GOT3 (cell line): Measurements from ENCODE around the gene TRMT2A.

Experiments
- DNase-seq: peaks from one replicate; lab custom pipeline; 2025; ENCODE audit warnings: mixed read lengths; lab: John Stamatoyannopoulos, UW

TRMT2A gene

GRCh38 chr22:20149257-20150250, 32.5 kb upstream of the TRMT2A start:
- no peak for DNase-seq

DNA sequence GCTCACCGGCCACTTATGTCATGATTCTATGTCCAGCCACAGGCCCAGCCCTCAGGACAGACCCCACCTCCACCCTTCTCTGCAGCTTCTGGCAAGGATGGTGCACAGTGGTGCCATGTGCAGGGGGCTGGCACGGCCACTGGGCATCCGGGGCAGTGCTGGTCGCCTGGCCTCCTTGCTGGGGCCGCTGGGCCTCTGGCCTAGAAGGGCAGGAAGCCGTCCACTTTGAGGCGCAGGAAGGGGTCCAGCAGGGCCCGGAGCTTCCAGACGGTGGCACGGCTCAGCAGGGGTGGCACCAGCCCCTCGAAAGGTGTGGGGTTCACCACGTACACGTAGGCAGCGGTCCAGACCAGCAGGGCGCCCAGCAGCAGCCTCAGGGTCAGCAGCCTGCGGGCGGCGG, 31.4 kb upstream of the TRMT2A start:
- no peak for DNase-seq

DNA sequence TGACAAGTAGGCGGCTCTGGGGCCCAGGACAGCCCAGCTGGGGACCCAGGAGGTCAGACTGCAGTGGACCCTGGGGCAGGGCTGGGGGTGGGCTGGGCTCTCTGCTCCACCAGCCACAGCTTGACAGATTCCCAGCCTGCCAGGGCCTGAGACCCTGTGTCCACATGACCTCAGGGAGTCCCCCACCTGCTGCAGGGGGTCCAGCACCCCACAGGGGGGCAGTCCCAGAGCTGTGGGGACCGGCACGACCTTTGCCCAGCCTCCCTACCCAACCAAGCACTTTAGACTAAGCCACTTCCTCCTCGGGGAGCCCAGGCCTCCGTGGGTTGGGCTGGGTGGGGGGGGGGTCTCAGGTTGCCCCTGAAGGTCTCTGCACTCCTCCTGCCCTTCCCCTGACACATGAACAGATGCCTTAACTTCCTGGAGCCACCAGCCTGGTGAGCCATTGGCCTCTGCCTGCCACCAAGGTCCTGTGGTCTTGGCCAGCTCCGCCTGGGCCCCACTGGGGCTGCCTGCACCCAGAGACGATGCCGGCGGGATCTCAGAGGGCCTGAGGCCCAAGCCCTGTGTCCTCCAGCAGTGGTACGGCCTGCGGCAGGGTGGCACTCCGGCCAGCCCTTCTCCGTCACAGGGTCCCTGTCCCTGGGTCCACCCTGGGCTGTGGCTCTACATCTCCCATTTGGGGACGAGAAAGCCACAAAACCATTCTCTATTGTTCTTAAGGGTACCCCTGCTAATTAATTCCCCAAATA, 30.4 kb upstream of the TRMT2A start:
- no peak for DNase-seq

- DNase-seq, result no peak
Measured at GRCh38 chr22:20146777-20147176, 29.8 kb upstream of the TRMT2A start.

DNA sequence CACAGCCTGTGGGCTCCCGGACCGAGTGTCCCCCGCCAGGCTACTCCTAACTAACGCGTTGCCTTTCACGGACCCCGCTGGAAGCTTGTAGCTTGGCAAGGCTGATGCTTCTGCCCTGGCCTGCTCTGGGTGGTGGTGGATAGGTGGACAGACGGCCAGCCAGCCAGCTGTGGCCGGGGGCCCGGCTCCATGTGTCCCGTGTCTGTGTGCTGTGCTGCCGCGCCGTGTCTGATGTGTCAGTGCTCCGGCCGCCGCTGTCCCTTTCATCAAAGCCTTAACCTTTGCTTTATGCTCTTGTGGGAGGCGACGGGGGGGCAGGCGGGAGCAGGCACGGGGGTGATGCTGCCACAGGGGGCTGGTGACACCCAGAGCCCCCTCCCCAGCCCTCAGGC, 28.8 kb upstream of the TRMT2A start:
- no peak for DNase-seq

DNA sequence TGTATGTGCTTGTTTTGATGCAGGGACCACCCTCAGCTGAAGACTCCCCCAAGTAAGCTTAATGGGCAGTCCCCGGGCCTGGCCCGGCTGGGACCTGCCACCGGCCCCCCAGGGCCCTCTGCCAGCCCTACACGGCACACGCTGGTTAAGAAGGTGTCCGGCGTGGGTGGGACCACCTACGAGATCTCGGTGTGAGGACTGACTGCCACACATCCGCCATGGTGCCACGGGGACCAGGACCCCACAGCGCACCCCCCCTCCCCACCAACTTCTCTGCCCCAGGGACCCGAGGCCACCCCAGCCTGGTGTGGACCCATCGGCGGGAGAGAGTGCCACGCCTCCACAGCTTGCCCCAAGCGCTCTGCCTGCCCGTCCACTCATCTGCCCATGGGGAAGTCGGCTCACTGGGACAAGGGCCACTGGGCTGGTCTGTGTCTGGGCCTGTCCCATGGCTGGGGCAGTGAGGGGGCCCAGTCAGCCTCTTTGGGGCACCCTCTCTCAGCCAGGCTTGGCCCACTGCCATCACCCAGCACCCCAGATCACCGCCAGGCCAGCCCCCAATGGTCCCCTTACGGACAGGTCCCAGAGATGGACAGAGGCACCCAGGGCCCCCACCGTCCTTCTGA, 28.3 kb upstream of the TRMT2A start:
- DNase-seq, result no peak

DNA sequence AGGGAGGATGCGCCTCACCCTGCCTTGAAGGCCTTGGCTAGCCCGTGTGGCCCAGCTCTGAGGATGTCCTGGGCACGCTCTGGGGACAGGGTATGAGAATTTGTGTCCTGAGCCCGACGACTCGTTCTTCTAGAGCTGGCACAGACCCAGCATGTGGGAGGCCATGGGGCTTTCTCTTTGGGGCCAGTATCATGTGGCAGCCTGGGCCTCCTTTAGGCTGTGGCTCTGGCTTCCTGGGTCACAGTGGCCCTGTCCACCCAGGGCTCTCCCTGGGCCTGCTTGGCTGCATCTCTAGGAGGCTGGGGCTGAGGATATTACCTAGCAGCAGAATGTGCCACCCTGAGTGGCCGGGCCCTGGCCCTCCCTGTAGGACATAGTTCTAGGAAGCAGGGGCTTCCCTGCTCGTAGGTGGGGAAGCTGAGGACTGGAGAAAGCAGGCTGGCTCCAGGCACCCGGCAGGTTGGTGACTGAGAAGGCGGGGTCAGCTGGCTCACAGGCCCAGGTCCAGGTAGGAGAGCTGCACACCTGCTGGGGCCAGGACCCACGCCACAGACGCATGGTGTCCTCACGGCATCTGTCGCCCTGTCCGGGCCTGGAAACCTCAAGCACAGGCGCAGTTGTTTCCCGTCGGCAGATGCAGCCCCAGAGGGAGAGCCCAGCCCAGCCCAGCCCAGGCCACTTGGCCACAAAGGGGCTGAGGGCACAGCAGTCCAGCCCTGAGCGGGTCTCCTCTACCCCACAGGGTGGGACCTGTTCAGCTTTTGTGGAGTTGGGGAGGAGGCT, 27.0 kb upstream of the TRMT2A start:
- no peak for DNase-seq

DNA sequence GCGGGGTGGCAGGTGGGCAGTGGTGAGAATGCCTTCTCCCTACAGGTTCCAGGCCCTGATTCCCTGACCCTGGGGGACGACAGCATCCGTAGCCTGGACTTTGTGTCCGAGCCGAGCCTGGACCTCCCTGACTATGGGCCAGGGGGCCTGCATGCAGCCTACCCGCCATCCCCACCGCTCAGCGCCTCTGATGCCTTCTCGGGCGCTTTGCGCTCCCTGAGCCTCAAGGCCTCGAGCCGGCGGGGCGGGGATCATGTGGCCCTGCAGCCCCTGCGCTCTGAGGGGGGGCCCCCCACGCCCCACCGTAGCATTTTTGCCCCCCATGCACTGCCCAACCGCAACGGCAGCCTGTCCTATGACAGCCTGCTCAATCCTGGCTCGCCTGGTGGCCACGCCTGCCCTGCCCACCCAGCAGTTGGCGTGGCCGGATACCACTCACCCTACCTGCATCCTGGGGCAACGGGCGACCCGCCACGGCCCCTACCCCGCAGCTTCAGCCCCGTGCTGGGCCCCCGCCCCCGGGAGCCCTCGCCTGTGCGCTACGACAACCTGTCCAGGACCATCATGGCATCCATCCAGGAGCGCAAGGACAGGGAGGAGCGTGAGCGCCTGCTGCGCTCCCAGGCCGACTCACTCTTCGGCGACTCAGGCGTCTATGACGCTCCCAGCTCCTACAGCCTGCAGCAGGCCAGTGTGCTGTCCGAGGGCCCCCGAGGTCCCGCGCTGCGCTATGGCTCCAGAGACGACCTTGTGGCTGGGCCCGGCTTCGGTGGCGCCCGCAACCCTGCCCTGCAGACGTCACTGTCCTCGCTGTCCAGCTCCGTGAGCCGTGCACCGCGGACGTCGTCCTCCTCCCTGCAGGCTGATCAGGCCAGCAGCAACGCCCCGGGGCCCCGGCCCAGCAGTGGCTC, 25.9 kb upstream of the TRMT2A start:
- no peak for DNase-seq

GRCh38 chr22:20141186-20142077, 24.4 kb upstream of the TRMT2A start:
- no peak for DNase-seq

- DNase-seq, result no peak
Measured at GRCh38 chr22:20140521-20140964, 23.5 kb upstream of the TRMT2A start.

DNA sequence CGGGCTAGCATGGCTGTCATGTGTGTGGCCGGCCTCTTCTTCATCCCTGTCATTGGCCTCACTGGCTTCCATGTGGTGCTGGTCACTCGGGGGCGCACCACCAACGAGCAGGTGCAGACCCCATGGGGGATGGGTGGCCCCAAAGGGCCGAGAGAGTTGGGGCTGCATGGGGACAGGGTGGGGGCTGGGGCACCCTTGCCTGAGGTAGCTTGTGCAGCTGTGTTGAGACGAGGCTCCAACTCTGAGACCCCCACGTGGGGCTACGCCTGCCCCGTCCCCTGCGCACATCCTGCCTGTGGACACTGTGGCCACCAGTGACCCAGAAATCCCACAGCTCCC, 23.1 kb upstream of the TRMT2A start:
- DNase-seq, result no peak

GRCh38 chr22:20139391-20140106, 22.5 kb upstream of the TRMT2A start:
- no peak for DNase-seq

- no peak for DNase-seq
Measured at GRCh38 chr22:20138868-20139267, 21.8 kb upstream of the TRMT2A start.

DNA sequence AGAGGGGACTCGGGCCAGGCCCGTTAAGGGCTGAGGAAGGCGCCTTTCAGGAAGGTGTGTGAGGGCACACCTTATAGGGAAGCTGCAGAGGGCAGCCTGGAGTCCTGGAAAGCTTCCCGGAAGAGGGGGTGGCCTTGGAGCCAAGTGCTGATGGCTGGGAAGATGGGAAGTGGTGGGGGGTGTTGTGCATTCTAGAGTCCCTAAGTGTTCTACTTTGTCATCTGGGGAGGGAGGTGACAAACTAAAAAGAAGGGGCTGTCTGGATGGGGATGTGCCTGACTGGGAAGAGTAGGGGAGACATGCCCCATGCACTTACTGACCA, 21.4 kb upstream of the TRMT2A start:
- no peak for DNase-seq

DNA sequence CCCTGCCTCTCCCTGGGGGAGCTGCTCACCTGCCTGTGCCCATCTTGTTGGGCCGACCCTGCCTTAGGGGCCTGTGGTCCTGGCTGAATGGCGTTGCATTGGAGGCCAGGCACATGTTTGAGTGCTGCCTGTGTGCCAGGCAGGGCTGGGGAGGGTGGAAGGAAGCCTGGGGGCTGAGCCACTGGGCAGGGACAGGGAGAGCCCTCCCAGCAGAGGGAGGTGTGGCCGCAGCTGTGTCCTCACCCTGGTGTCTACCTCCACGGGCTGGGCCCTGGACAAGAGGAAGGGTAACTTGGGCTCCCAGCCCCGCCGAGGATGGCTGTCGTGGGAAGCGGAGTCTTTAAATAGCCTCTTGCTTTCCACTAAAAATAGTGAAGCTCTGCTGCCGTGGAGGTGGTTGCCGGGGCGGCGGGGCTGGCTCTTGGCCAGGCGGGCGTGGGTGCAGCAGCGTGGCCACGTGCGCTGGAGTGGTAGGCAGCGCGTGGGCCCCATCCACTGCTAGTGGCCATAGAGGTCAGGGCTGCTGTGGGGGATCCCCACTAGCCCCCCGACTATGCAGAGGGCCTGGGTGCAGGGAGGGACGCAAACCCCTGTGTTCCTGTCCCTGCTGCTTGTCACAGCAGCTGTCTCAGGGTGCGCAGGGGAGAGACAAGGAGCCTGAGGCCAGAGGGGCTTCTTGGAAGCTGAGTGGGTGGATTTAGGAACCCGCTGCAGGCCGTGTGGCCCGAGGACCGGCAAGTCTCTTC, 20.8 kb upstream of the TRMT2A start:
- DNase-seq, result no peak

- DNase-seq, result no peak
Measured at GRCh38 chr22:20137113-20137512, 20.1 kb upstream of the TRMT2A start.

DNA sequence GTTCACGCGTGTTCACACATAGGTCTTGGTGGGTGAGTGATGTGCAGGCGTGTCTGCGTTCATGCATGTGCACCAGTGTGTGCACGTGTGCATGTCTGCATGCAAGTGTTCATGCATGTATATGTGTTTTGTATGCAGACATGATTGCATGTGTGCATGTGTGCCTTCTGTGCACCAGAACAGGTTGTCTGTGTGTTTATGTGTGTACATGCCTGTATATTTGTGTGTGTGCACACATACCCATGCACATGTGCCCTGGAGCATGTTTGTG, 19.5 kb upstream of the TRMT2A start:
- no peak for DNase-seq

DNA sequence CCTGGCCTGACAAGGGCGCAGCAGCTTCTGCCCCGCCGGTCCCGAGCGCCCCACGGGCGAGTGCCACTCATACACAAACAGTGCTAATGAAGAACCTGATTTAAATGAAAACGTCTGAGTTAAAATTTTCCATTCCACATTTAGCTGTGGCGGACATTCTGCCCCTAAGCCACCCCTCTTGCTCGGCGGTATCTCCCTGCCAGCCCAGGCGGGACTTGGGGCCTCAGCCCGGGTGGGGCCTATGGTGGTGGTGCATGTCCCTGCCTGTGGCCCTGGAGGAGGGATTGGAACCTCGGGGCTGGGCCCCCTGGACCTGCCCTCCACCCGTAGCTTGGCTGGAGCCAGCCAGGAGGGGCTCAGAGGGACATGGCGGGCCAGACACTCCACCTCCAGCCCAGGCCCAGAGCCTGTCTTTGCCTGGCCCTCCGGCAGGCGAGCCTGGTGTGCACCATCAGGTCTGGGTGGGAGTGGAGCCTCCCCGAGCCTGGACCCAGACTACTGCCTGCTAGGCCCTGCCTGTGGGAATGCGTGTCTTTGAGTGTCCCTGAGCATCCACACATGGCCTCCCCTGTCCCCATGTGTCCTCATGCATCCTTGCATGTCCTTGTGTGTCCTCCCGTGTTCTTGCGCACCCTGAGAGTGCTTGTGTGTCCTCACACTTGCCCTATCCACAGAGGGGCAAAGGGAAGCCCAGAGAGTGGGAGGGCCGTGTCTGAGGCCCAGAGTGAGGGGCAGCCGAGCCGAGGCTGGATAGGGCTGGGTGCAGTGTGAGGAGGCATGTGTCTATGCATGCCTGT, 19.0 kb upstream of the TRMT2A start:
- no peak for DNase-seq
